Stimulated activated CD4-positive, alpha-beta T cell treated with anti-CD3 and anti-CD28 coated beads, TNF-alpha, amount 100 ng/mL, for 4 hours (primary cell): ENCODE measurements around the gene TPD52L1.
"Not testable (repeated sequence)": the region's sequence is repeated elsewhere in the genome, so short reads cannot be mapped to it uniquely, and the experiment has no call there.

Experiments
- DNase-seq, 3 experiments: peaks; one replicate each; pipeline ENCODE4 v3.0.0-alpha.2; 2020; ENCODE audit warnings: low read depth in 3 of 3

Gene TPD52L1

DNA sequence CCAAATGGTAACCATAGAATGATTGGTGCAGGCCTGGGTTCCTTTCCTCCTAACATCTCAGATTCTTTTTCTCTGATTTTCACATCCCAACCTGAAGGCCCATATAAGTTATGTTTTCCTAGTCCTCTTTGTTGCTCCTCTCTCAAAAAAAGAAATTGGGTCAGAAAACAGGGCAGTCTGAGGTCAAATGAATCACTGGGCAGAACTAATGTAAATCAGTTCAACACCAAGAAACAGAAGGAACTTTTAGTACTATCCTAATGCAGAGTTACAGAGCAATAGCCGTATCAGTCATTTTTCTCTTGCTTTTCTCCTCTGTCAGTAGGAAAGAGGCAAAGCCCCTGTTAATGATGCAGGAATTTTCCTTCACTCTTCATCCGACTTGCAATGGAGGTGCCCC lies 11.0 kb upstream of the TPD52L1 start:
- no peak for DNase-seq

DNA sequence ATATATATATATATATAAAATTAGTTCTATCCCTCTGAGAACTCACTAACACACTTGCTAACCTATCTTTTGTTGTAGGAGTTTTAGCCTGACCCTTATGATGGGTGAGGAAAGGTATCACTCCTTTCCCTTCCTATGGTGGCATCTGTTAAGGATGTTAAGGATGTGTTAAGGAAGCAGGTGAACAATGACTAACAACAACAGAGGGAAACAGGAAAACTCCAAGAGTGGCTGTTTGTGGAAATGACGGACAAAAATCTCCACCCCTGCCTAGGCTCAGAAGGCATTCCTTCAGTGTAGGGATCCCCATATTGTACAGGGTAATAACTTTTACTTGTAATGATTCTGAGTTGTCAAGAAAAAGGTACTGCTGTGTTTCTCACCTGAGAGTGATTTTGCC lies 8.8 kb upstream of the TPD52L1 start:
- no peak for DNase-seq

DNA sequence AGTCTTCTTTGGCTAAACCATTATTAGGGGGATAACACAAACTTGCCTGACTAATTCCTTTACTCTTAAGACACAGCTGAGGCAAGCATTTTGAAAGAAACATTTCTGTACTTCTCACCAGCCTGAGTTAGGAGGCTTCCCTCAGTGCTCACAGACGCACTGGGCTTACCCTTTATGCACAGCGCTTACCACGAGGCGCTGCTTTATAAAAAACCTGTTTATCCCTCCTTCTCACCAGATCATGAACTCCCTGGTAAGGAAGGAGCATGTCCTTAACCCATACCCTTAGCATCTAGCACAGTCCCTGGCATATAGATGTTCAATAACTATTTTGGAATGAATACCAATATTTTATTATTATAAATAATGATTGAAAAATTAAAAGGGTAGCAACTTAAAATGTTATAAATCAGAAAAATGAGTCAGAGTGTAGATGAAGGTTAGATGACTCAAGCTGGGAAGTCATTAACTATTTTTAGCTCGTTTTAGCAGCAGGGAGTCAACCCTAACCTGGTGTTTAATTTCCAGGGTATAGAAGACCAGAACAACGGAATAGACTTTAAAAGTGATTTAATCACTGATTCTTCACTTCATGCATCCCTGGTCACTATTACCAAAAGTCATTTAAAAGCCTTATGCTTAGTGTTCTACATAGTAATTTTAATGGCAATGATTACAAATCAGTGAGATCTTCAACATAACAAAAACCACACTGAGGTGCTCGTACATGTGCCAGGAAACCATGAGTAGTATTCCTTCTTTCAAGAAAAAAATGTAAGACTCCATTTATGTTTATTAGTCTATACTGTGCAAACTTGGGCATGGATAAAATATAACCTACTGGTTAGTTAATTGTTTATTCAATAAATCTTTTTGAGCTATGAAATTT lies 4.1 kb upstream of the TPD52L1 start:
- DNase-seq: no peak

DNA sequence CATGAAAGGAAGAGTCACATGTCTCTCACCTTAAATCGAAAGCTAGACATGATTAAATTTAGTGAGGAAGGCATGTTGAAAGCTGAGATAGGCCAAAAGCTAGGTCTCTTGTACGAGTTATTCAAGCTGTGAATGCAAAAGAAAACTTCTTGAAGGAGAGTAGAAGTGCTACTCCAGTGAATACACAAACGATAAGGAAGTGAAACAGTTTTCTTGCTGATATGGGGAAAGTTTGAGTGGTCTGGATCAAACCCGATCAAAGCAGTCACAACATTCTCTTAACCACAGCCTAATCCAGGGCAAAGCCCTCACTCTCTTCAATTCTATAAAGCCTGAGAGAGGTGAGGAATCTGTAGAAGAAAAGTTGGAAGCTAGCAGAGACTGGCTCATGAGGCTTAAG lies 1.9 kb upstream of the TPD52L1 start:
- no peak for DNase-seq

DNA sequence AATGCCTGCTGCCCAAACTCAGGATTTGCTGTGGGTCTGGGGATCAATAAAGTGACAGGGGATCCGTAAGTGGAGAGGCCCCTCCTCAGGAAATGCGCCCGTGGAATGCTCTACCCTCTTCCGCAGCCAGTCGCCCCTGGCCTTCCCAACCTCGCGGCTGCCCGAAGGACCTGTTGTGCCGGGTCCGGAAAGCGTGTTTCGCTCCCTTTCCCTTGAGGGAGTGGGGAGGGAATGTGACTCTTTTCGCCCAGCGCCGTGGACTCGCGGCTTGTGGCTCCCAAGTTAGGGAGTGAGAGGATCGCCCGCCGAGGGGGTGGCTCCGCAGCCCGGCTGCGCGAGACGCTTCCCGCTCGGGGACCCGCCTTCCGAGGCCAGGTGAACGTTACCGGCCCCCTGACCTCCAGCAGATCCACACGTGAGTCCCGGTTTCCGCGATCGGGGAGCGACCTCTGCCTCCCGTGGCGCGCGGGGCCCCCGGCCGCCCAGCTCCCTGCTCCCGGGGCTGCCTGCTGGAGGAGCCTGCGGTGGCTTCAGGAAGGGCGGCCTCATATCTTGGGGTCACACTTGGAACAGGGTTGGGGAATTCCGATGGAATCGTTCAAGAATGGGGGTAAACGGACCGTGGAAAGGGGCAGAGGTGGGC lies 666 bp downstream of the TPD52L1 start:
- no peak for DNase-seq

DNA sequence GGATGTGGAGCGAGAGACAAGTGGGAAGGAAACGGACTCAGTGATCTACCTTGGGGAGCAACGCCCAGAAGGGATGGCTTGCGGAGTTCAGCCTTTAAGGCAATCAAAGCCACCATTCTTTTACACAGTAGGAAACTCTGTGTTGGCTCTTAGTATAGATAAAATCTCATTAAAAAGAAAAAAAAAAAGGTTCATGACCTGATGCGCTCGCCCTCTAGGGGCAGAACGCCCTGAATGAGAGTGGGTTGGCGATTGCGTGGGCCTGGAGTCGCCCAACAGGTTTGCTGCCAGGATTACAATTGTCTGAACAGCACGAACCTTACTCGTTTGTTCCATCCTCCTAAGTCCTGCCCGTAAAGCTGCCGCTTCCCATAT lies 1.2 kb downstream of the TPD52L1 start:
- peak in 1 of 3 experiments; percentile 14 for DNase-seq

DNA sequence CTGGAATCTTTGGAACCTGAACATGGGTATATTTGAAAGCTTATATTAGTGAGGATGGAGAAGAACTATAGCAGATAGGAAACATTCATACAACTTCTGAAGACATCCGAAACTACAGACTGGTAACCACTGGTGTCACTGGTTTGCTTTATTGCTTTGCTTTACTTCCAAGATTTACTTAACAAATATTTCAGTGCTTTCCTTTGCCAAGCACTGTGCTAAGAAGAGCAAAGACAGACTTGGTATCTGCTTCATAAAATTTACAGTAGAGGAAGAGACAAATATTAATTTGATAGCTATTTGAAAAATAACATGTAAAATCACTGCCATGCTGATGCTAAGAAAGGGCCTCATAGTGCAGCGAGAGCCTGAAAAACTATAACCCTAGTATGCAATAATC lies 1.8 kb downstream of the TPD52L1 start:
- DNase-seq: no peak

DNA sequence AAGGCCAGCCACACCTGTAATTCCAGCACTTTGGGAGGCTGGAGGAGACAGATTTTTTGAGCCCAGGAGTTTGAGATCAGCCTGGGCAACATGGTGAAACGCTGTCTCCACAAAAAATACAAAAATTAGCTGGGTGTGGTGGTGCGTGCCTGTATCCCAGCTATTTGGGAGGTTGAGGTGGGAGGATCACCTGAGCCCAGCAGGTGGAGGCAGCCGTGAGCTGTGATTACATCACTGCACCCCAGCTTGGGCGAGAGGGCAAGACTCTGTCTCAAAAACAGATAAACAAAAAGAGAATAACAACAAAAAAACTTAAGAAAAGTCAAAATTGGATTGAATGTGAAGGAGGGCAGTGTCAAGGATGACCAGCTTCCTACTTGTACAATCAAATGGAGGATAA lies 2.9 kb downstream of the TPD52L1 start:
- DNase-seq: no peak

DNA sequence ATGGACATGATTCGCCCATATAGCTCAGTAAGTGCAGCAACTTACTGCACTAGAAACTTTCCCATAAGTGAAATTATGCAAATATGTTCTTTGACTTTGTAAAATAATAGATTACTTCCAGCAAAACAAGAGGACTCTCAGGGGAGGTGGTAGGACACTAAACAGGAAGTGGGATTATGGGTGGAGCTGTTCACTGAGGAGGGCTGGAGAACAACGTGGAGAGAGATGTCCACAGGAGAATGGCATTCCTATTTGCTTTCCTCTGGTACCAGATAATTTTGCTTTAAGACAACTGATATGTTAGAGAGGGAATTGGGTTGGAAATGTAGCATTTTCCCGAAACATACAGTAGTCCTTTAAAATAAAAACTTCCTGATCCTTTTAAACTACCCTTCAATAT lies 3.7 kb downstream of the TPD52L1 start:
- DNase-seq: no peak

DNA sequence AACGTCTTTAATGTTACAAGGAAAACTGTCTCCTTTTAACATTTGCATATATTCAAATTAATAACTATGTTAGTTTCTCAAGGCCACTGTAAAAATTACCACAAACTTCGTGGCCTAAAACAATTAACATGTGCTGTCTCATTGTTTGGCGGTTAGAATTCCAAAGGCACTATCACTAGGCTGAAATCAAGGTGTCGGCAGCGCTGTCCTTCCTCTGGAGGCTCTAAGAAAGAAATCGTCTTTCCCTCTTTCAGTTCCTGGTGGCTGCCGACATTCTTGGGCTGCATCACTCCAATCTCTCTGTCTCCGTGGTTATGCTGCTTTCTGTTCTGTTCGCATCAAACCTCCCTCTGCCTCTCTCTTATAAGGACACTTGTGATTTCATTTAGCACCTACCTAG lies 4.2 kb downstream of the TPD52L1 start:
- no peak for DNase-seq

DNA sequence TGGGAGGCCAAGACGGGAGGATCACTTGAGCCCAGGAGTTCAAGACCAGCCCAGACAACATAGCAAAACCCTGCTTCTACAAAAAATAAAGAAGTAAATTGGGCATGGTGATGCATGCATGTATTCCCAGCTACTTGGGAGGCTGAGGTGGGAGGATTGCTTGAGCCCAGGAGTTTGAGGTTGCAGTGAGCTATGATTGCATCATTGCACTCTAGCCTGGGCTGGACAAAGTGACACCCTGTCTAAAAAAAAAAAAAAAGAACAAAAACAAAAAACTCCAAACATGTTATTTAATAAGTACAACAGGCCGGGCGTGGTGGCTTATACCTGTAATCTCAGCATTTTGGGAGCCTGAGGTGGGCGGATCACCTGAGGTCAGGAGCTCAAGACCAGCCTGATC lies 9.8 kb downstream of the TPD52L1 start:
- DNase-seq: not testable (repeated sequence)

DNA sequence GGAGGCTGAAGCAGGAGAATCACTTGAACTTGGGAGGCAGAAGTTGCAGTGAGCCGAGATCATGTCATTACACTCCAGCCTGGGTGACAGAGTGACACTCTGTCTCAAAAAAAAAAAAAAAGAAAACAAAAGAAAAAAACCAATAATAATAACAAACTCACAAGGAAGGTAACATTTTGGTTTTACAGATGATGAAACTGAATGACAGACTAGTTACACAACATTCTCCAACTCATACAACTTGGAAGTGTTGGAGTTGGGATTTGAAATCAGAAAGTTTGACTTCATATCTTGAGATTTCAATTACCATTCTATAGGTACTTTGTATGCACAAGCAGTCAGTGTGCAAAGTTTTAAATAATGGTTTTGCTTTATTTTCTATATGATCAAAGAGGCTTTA lies 10.2 kb downstream of the TPD52L1 start:
- no peak for DNase-seq

DNA sequence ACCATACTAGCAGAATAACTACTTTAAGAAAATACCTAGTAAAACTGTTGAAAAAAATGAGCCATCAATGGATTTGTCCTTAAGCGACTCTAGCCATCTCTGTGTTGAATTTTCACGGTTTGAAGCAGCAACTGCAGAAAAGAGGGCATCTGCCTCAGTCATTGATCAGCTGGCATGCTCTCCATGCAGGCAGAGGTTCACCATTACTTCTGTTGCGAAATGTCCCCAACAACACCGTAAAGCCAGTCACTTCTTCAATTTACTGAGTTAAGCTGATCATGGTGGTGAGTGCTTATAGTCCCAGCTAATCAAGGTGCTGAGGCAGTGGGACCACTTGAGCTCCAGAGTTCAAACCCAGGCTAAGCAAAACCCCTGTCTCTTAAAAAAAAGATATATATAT lies 11.1 kb downstream of the TPD52L1 start:
- DNase-seq: no peak

DNA sequence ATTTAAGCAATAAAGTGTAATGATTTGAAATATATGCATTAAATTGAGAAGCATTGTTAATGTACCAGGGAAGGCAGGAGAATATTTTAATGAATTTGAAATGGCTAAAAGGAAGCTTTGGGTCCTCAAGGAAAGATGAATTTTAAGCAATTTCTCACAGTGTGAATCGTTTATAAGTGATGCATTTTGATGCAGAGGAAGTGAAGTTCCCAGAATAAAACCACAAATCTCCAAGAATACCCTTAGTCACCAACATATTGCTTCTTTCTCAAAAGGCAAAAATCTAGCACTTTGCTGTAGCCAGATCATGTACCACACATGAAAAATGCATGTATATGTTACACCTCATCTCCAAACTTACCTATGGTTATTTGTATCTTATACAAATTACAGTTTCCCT lies 11.7 kb downstream of the TPD52L1 start:
- no peak for DNase-seq

DNA sequence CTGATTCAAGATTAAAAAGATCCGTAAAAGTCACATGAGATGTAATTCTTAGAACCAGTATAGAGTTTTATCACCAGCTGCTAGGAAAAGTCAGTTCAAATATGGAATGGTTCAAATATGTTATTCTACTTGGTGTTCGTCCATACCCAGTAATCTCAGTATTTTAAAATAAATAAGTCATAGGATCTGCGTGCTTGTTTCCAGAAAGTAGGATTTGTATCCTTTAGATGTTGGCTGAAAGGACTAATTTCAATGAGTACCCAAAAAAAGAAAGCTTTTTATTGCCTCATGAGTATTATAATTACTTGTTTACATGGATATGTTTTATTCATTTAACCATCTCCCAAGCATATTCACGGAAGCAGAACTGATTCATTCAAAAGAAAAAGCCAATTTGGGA lies 12.2 kb downstream of the TPD52L1 start:
- no peak for DNase-seq

DNA sequence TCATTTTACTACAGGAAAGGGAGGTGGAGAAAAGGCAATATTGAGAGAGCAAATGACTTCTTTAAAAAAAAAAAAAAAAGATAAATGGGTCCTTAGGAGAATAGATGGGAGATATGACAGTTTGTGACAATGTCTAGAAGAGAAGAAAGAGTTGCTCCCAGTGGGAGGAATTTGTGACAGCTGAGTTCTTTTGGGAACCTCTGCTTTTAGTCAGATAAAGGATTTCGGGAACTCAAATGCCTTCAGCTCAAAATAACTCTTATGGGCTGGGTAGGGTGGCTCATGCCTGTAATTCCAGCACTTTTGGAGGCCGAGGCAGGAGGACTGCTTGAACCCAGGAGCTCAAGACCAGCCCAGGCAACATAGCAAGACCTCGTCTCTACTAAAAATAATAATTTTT lies 13.1 kb downstream of the TPD52L1 start:
- DNase-seq: no peak

DNA sequence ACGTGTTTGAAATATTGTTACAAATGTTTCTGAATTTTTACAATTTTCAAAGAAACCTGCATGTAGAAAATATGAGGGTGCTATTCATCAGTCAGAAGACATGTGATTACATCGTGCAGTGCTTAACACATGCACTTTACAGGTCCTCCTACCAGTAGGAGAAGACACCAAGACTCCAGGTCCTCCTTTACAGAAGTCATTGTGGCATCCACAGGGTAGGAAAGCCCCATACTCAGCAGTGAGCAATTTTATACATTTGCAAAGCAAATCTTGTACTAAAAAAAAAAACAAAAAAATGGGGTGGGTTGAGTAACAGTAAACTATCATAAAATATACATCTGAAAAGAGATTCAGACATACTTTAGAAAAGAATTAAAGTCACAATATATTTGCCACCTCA lies 14.0 kb downstream of the TPD52L1 start:
- no peak for DNase-seq

DNA sequence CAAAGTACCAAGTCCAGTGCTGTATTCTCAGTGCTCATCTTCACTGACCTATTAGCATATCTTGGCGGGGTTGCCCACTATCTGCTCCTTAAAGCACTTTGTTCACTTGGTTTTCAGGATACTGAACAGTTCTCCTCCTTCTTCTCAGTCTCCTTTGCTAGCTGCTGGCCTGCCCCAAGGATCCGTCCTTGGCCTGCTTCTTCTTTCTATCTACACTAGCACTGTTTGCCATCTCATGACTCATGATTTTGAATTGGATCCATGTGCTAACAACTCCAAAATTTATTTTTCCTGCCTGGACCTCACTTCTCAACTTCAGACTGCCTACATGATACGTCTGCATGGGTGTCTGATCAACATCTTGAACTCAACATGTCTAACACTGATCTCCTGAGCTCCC lies 15.5 kb downstream of the TPD52L1 start:
- no peak for DNase-seq

DNA sequence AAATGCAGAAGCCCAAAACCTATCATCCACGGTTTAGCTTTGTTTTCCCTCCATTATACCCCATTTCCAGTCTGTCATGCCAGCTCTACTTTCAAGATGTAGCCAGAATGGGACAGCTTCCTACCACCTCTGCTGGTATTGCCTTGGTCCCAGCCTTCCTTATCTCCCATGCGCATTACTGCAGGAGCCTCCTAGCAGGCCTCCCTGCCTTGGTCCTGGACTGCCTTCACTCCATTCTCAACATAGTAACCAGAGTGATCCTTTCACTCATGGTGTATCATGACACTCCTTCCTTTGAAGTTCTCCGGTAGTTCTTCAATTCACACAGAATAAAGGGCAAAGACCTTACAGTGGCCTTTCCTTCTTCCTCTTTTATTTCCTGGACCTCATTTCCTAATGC lies 15.9 kb downstream of the TPD52L1 start:
- no peak for DNase-seq

DNA sequence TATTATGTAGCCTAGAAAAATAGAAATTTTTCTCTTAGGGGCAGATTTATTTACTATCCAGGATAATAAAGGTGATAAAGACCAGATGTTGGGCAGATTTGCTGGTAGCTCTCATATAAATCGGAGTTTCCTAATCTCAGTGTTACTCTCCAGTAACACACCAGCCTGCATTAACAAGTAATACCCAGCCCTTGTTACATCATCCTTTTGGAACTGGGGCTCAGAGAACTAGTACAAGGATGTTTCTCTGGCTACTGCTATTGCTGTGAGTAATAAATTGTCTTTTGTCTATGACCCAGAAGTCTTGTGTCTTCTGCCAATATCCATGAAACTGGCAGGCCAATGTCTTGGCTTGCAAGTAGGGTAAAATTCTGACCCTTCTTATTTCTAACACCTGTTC lies 16.8 kb downstream of the TPD52L1 start:
- DNase-seq: no peak

DNA sequence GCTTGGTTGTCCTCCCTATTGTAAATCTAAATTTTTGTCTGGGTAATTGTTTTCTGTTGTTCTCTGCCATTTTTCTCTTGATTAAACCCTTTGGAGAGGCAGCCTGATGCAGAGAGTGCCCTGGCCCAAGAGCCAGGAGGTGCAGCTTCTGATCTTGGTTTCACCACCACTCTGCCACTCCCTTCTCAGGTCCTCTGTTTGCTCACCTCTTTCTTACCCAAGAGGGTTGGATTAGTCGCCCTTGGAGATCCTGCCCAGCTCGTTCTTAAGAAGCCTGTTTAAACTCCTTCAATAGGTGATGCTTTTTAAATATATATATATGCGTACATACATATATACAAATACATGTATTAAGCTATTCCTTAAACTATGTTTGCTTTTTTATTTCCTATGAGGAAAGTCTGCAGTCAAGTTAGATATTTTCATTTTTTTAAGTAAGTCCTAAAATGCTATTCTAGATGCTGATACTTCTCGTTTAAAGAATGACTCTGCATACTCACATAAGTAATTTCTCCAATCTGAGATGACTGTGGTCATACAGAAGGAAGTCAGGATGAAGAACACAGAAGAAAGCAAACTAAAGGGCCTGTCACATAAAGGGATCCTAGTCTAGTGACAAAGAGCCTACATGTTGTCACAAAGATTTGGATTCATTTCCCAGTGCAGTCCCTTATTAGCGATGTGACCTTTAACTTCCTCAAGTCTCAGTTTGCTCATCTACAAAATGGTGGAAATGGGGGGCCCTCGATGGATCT lies 19.9 kb downstream of the TPD52L1 start:
- no peak for DNase-seq

DNA sequence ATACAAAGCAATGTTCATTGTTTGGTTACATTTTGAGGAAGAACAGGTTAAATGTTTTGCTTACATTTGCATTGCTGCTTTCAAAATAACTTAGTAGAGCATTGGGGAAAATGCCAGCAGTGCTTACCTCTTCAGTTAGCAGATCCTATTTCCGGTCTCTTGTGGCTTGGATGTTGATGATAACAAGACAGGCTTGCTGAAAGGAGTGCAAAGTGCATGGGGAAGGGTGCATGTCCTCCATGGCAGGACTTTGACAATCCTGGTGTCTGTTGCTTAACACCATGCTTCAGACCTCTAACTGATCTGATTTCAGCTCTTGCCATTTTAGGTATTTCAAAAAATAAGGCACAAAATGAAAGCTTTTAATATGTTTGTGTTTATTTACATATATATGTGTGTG lies 21.1 kb downstream of the TPD52L1 start:
- no peak for DNase-seq
